Measurements from ENCODE around the gene ARHGEF6. TPM values are rescaled to one million over a fixed set of nuclear protein-coding genes. Genes with fewer than 3 reads are reported as not detected.

Gene ARHGEF6
- total RNA-seq, 2 donors from 2014 or later = 2.7 to 5.7 TPM

DNA sequence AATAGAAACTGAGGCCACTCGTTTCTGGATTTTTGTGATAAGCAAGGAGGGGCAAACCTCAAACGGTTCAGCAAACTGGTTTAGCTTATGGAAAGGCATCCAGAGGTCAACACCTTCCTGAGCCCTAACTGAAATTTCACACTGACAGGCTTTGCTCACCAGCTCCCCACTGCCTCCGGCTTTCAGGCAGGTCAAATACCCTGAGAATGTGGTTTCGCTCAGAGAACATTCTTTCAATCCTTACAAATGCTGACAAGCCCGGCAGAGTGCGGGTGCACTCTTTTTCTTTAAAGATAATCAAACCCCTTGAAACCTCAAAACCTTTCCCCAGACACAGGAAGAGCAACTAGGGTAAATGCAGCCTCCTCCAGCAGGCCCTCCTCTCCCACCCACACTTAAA lies 91.3 kb downstream of the ARHGEF6 start:
- H3K27ac ChIP-seq = no peak overlapping the region
- H3K4me1 ChIP-seq = no peaks in the 10 kb centered on the region
- no peak for TF ChIP-seq CTCF (IDR thresholded peaks at IDR 0.05)
- no peaks in the 10 kb centered on the region for H3K9me3 ChIP-seq
- H3K9ac ChIP-seq (ENCODE audit: low read depth in 2 of 2, low read length in 2 of 2) = no peak overlapping the region
- no peaks in the 10 kb centered on the region for H3K36me3 ChIP-seq
- no peak for DNase-seq
- no peaks in the 10 kb centered on the region for H3K27me3 ChIP-seq
- H3K4me3 ChIP-seq = no peak overlapping the region
- intact Hi-C loops (cut with DNase I) = loop anchor here (10.0 kb wide), 1 partner anchor 85 kb away; no protein-coding TSS in a partner anchor

DNA sequence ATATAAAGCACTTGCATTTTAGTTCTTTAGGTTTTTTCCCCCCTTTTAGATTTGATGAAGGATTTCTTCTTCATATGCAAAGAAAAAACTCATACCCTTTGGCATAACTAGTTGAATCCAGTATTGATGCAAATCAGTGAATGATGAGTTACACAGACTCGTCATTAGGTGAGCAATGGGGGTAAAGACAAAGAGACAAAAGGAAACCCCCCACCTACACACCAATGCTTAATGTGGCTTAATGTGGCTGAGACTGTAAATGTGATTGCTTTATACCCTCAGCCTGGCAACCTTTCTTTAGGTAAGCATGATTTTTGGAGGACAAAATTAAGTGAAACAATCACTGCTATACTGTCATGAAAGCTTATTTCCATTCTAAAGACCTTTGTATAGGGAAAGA lies 93.3 kb downstream of the ARHGEF6 start:
- Histone ChIP-seq H3K27me3 (no peaks in the 10 kb centered on the region), H3K27ac (no peak overlapping the region), H3K9me3 (no peaks in the 10 kb centered on the region), H3K4me1 (no peaks in the 10 kb centered on the region), H3K4me3 (no peak overlapping the region), H3K9ac (ENCODE audit: low read depth in 2 of 2, low read length in 2 of 2) (no peak overlapping the region), H3K36me3 (no peaks in the 10 kb centered on the region)
- intact Hi-C loops (cut with DNase I) = loop anchor here (10.0 kb wide), 1 partner anchor 83 kb away; no protein-coding TSS in a partner anchor
- no peak for DNase-seq
- no peak for TF ChIP-seq CTCF (IDR thresholded peaks at IDR 0.05)

- Histone ChIP-seq H3K4me1 (no peaks in the 10 kb centered on the region), H3K9ac (ENCODE audit: low read depth in 2 of 2, low read length in 2 of 2) (no peak overlapping the region), H3K4me3 (no peak overlapping the region), H3K27me3 (no peaks in the 10 kb centered on the region), H3K36me3 (no peaks in the 10 kb centered on the region), H3K9me3 (no peaks in the 10 kb centered on the region), H3K27ac (no peak overlapping the region)
- no peak for TF ChIP-seq CTCF (IDR thresholded peaks at IDR 0.05)
- DNase-seq = no peak
- intact Hi-C loops (cut with DNase I) = loop anchor here (10.0 kb wide), 1 partner anchor 79 kb away; no protein-coding TSS in a partner anchor
Observed at GRCh38 chrX:136684120-136684519, 96.6 kb downstream of the ARHGEF6 start.

DNA sequence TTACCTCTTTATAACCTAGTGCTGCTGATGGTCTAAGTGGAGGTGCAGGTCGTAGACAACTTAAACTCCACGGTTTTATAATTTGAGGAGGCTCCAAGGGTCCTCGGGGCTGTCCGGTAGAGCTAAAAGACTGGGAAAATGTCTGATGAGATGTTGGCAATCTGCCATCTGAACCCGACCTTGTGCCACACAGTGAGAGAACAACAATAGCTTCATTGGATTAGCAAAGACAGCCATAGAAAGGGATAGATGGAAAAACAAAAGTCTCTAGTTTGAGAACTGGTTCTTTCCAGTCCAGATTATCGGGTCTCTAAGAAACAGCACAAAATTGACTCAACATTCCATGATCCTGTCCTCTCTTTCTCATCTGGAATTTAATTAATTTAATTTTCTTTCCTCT lies 101.2 kb downstream of the ARHGEF6 start:
- H3K4me3 ChIP-seq = no peak overlapping the region
- intact Hi-C loops (cut with DNase I) = no loop called here
- no peaks in the 10 kb centered on the region for H3K27me3 ChIP-seq
- H3K27ac ChIP-seq = no peak overlapping the region
- no peak for DNase-seq
- H3K4me1 ChIP-seq = no peaks in the 10 kb centered on the region
- H3K36me3 ChIP-seq = no peaks in the 10 kb centered on the region
- no peak overlapping the region for H3K9ac ChIP-seq (ENCODE audit: low read depth in 2 of 2, low read length in 2 of 2)
- TF ChIP-seq CTCF (IDR thresholded peaks at IDR 0.05) = no peak
- no peaks in the 10 kb centered on the region for H3K9me3 ChIP-seq

- Histone ChIP-seq H3K4me3 (no peak overlapping the region), H3K27me3 (no peaks in the 10 kb centered on the region), H3K27ac (no peak overlapping the region), H3K4me1 (no peaks in the 10 kb centered on the region), H3K36me3 (no peaks in the 10 kb centered on the region), H3K9me3 (no peaks in the 10 kb centered on the region), H3K9ac (ENCODE audit: low read depth in 2 of 2, low read length in 2 of 2) (no peak overlapping the region)
- intact Hi-C loops (cut with DNase I) = no loop called here
- TF ChIP-seq CTCF (IDR thresholded peaks at IDR 0.05) = no peak
- DNase-seq = no peak
Observed at GRCh38 chrX:136674270-136674985, 106.3 kb downstream of the ARHGEF6 start.

Measured in colonic mucosa (tissue), 4 donors.